ENCODE results near the gene SDF4. TPM values are rescaled to one million over a fixed set of nuclear protein-coding genes. Genes with fewer than 3 reads are reported as not detected.
A peak's percentile ranks its signal among the peaks of the same experiment; 100 is the strongest.

SDF4 gene
- total and polyA plus RNA-seq, 10 donors = 39.1 to 145 (median 88.5) TPM

GRCh38 chr1:1207571-1207892, 24.3 kb downstream of the SDF4 start:
- Histone ChIP-seq H3K36me3 (peaks cover 0 to 7% (median 0%) of the 10 kb centered on the region in 6 donors), H3K4me3 (peak overlapping the region in 1 of 8 donors; percentile 68), H3K9me3 (no peaks in the 10 kb centered on the region), H3K27me3 (replicated peaks in 1 of 7) (peaks cover 0 to 87% (median 27%) of the 10 kb centered on the region in 7 donors), H3K27ac (peak overlapping the region in 2 of 8 donors; percentile 61 to 77), H3K4me1 (peaks cover 33 to 82% (median 56%) of the 10 kb centered on the region in 6 donors)
- no peak for DNase-seq
- intact Hi-C loops (cut with DNase I; ENCODE audit: low total_unique reads) = no loop called here
- TF ChIP-seq POLR2A (IDR thresholded peaks at IDR 0.05) (no peak), POLR2AphosphoS5 (IDR thresholded peaks at IDR 0.05) (no peak)
- TF ChIP-seq, protein P1, sequence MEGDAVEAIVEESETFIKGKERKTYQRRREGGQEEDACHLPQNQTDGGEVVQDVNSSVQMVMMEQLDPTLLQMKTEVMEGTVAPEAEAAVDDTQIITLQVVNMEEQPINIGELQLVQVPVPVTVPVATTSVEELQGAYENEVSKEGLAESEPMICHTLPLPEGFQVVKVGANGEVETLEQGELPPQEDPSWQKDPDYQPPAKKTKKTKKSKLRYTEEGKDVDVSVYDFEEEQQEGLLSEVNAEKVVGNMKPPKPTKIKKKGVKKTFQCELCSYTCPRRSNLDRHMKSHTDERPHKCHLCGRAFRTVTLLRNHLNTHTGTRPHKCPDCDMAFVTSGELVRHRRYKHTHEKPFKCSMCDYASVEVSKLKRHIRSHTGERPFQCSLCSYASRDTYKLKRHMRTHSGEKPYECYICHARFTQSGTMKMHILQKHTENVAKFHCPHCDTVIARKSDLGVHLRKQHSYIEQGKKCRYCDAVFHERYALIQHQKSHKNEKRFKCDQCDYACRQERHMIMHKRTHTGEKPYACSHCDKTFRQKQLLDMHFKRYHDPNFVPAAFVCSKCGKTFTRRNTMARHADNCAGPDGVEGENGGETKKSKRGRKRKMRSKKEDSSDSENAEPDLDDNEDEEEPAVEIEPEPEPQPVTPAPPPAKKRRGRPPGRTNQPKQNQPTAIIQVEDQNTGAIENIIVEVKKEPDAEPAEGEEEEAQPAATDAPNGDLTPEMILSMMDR (IDR thresholded peaks at IDR 0.05 in 8 of 11, conservative IDR thresholded peaks at IDR 0.05 in 3 of 11) = no peak
- 48 to 74% (median 58%) methylated on average over 6 to 11 of the region's 11 CpGs for WGBS, 5 donors

GRCh38 chr1:1206966-1207531, 24.8 kb downstream of the SDF4 start:
- no peak for DNase-seq
- Histone ChIP-seq H3K4me1 (peaks cover 32 to 77% (median 52%) of the 10 kb centered on the region in 6 donors), H3K9me3 (no peaks in the 10 kb centered on the region), H3K36me3 (peaks cover 0 to 7% (median 0%) of the 10 kb centered on the region in 6 donors), H3K27me3 (replicated peaks in 1 of 7) (peaks cover 0 to 83% (median 27%) of the 10 kb centered on the region in 7 donors), H3K27ac (peak overlapping the region in 2 of 8 donors; percentile 14 to 70), H3K4me3 (peak overlapping the region in 2 of 8 donors; percentile 24 to 68)
- intact Hi-C loops (cut with DNase I; ENCODE audit: low total_unique reads) = no loop called here
- WGBS, 5 donors = 18 to 61% (median 41%) methylated on average over 9 to 19 of the region's 19 CpGs
- TF ChIP-seq POLR2A (IDR thresholded peaks at IDR 0.05) (no peak), POLR2AphosphoS5 (IDR thresholded peaks at IDR 0.05) (no peak)
- TF ChIP-seq, protein P1 (IDR thresholded peaks at IDR 0.05 in 8 of 11, conservative IDR thresholded peaks at IDR 0.05 in 3 of 11) = no peak

DNA sequence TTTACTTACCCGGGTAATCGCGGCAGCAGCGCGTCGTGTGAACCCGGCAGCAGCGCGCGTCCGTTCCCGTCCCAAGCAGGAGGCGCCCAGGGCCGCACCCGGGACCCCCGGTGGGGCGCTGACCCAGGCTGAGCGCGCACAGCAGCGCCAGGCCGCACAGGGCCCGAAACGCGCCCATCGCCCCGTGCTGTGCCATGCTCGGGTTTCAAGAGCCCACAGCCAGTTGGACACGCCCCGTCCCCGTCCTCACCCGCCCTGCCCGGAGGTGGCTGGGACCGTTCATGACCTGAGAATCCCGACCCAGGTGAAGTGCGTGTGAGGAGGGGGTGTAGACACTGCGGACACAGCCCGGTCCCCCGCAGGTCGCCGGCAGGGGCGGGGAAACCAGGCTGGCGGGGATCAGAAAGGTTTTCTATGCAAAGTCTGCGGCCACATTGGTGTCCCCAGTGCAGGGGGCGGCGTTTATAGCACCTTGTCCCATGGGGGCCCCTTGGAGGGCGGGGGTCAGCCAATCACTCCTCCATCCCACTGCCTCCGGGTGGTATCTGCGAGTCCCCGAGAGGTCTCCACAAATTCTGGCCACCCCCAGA, 25.3 kb downstream of the SDF4 start, which contains the start of gene TNFRSF18:
TSS of gene TNFRSF18 (minus strand) at position 217 of the 590 bp plus-strand sequence. CDS start at position 196, 21 bp downstream.
- DNase-seq = peak; percentile 81

More for the DNA sequence above, 25.3 kb downstream of the SDF4 start, which contains the start of gene TNFRSF18:
- peaks cover 0 to 7% (median 0%) of the 10 kb centered on the region in 6 donors for H3K36me3 ChIP-seq
- H3K4me3 ChIP-seq = peak within 1 kb of the TSS; percentile 12 to 68 (median 30)
- WGBS, 5 donors = 2 to 5% (median 3%) methylated on average over 33 to 49 of the region's 49 CpGs
- peaks cover 0 to 79% (median 28%) of the 10 kb centered on the region in 7 donors for H3K27me3 ChIP-seq (replicated peaks in 1 of 7)
- intact Hi-C loops (cut with DNase I; ENCODE audit: low total_unique reads) = no loop called here
- H3K27ac ChIP-seq = peak within 1 kb of the TSS in 3 of 8 donors; percentile 14 to 70 (median 53)
- H3K4me1 ChIP-seq = peaks cover 32 to 74% (median 46%) of the 10 kb centered on the region in 6 donors
- no peaks in the 10 kb centered on the region for H3K9me3 ChIP-seq
- TF ChIP-seq, protein P1 (IDR thresholded peaks at IDR 0.05 in 8 of 11, conservative IDR thresholded peaks at IDR 0.05 in 3 of 11) = peak in 1 of 11 experiments; percentile 28
- TF ChIP-seq POLR2AphosphoS5 (IDR thresholded peaks at IDR 0.05) = peak in 1 of 3 donors; percentile 18
- TF ChIP-seq POLR2A (IDR thresholded peaks at IDR 0.05) = no peak
